H1 (cell line): ENCODE results near the gene TRAPPC3. TPM values are rescaled to one million over a fixed set of nuclear protein-coding genes. Genes with fewer than 3 reads are reported as not detected.

Experiments
- CTCF ChIA-PET: fragments of 300-600 bp; sonication (Branson Sonifier 250); formaldehyde crosslinking; loops from one replicate; lab custom pipeline; 2021; ENCODE audit not compliant: partially characterized antibody; lab: Charles Lee
- POLR2A ChIA-PET: fragments of 300-600 bp; sonication (Branson Sonifier 250); formaldehyde crosslinking; loops from one replicate; lab custom pipeline; 2021; ENCODE audit warnings: inconsistent platforms; ENCODE audit not compliant: partially characterized antibody; lab: Charles Lee
- DNase-seq, 2 experiments: peaks; one replicate each; pipeline versions ENCODE4 v3.0.0 to v3.0.0-alpha.2; 2010 to 2022; ENCODE audit warnings: low spot score in 2 of 2, low read depth in 1 of 2, mixed read lengths in 1 of 2
- FAIRE-seq: peaks from 2 replicates; lab custom pipeline; 2011; peaks lifted over from hg19 to GRCh38; lab: Jason Lieb, UNC
- H2AFZ ChIP-seq: 2 replicates; pipeline ENCODE4 v1.8.1; 2012; ENCODE audit warnings: low read length, inconsistent platforms
- H2AK5ac ChIP-seq: 2 replicates; pipeline ENCODE4 v1.6.1; 2013; ENCODE audit warnings: low read depth, low read length
- H2BK120ac ChIP-seq: replicated peaks from 2 replicates; pipeline ENCODE3; 2013; ENCODE audit warnings: low read depth, low read length, inconsistent platforms
- H2BK12ac ChIP-seq: 2 replicates; pipeline ENCODE4 v1.6.1; 2013; ENCODE audit warnings: low read depth, low read length
- H2BK15ac ChIP-seq: 2 replicates; pipeline ENCODE4 v1.6.1; 2013; ENCODE audit warnings: low read length
- H2BK20ac ChIP-seq: 2 replicates; pipeline ENCODE4 v1.6.1; 2013; ENCODE audit warnings: low read length
- H2BK5ac ChIP-seq: 2 replicates; pipeline ENCODE4 v1.6.1; 2013; ENCODE audit warnings: low read depth, low read length
- H3K14ac ChIP-seq: 2 replicates; pipeline ENCODE4 v1.6.1; 2013; ENCODE audit warnings: inconsistent platforms; ENCODE audit not compliant: insufficient read length
- H3K18ac ChIP-seq: 2 replicates; pipeline ENCODE4 v1.6.1; 2013; ENCODE audit warnings: low read length; ENCODE audit errors: extremely low read depth
- H3K23ac ChIP-seq: 2 replicates; pipeline ENCODE4 v1.6.1; 2013; ENCODE audit warnings: inconsistent platforms; ENCODE audit not compliant: insufficient read length
- H3K23me2 ChIP-seq: 2 replicates; pipeline ENCODE4 v1.6.1; 2013; ENCODE audit warnings: low read depth, low read length
- H3K27ac ChIP-seq: 2 replicates; pipeline ENCODE4 v1.6.1; 2011; ENCODE audit warnings: low read depth, low read length, inconsistent platforms
- H3K27me3 ChIP-seq, 4 experiments: replicated peaks in 1 of 4; 1 replicate in 1 of 4; 2 replicates in 3 of 4; pipeline versions ENCODE4 v1.6.1 to v1.8.1; 2011 to 2013; ENCODE audit warnings: low read length in 3 of 4, mild to moderate bottlenecking in 3 of 4, inconsistent platforms in 2 of 4, mixed read lengths in 2 of 4, moderate library complexity in 1 of 4; ENCODE audit not compliant: control insufficient read depth in 3 of 4, insufficient read depth in 3 of 4; ENCODE audit errors: extremely low read depth in 1 of 4
- H3K36me3 ChIP-seq, 4 experiments: 2 replicates each; pipeline versions ENCODE4 v1.6.1 to v1.8.1; 2011 to 2013; ENCODE audit warnings: mild to moderate bottlenecking in 4 of 4, low read length in 3 of 4, moderate library complexity in 2 of 4, control low read depth in 1 of 4, inconsistent platforms in 1 of 4; ENCODE audit not compliant: insufficient read depth in 4 of 4, control insufficient read depth in 2 of 4
- H3K4ac ChIP-seq: replicated peaks from 2 replicates; pipeline ENCODE3; 2013; ENCODE audit warnings: low read length, low read depth, mixed read lengths, inconsistent platforms; ENCODE audit not compliant: insufficient read length
- H3K4me1 ChIP-seq, 4 experiments: replicated peaks in 1 of 4; 1 replicate in 1 of 4; 2 replicates in 3 of 4; pipeline versions ENCODE4 v1.6.1 to v1.8.1; 2011 to 2013; ENCODE audit warnings: low read length in 3 of 4, inconsistent platforms in 2 of 4, mixed read lengths in 1 of 4; ENCODE audit not compliant: insufficient read depth in 4 of 4, control insufficient read depth in 3 of 4
- H3K4me2 ChIP-seq, 2 experiments: 2 replicates each; pipeline versions ENCODE4 v1.6.1 to v1.8.1; 2011 to 2013; ENCODE audit warnings: low read depth in 2 of 2, low read length in 2 of 2, control low read depth in 1 of 2, inconsistent platforms in 1 of 2, mild to moderate bottlenecking in 1 of 2; ENCODE audit not compliant: insufficient read depth in 1 of 2
- H3K4me3 ChIP-seq, 4 experiments: fragments of 200-600, 300-600 bp in 1 of 4; sonication (generic), shearing (Covaris generic), sonication (Bioruptor Twin) in 1 of 4; 2 replicates each; pipeline versions ENCODE4 v1.5.1 to v1.8.1; 2011 to 2016; ENCODE audit warnings: low read length in 4 of 4, low read depth in 3 of 4, control low read depth in 2 of 4, inconsistent platforms in 2 of 4, mild to moderate bottlenecking in 2 of 4, mixed read lengths in 1 of 4, moderate library complexity in 1 of 4; ENCODE audit not compliant: insufficient read depth in 2 of 4; ENCODE audit errors: extremely low read depth in 1 of 4
- H3K56ac ChIP-seq: replicated peaks from 2 replicates; pipeline ENCODE3; 2013; ENCODE audit warnings: low read depth, mild to moderate bottlenecking, mixed read lengths, low read length, inconsistent platforms; ENCODE audit not compliant: insufficient read length
- H3K79me1 ChIP-seq: 2 replicates; pipeline ENCODE4 v1.6.1; 2013; ENCODE audit warnings: low read depth, low read length, control low read depth
- H3K79me2 ChIP-seq, 2 experiments: 2 replicates each; pipeline versions ENCODE4 v1.6.1 to v1.8.1; 2012 to 2013; ENCODE audit warnings: low read length in 2 of 2, mild to moderate bottlenecking in 2 of 2, inconsistent platforms in 1 of 2; ENCODE audit not compliant: insufficient read depth in 2 of 2, control insufficient read depth in 1 of 2
- H3K9ac ChIP-seq, 4 experiments: replicated peaks in 1 of 4; 1 replicate in 1 of 4; 2 replicates in 3 of 4; pipeline versions ENCODE4 v1.6.1 to v1.8.1; 2011 to 2013; ENCODE audit warnings: low read depth in 3 of 4, low read length in 3 of 4, control low read depth in 2 of 4, mild to moderate bottlenecking in 2 of 4, moderate library complexity in 2 of 4, inconsistent platforms in 1 of 4; ENCODE audit errors: extremely low read depth in 1 of 4
- H3K9me3 ChIP-seq, 2 experiments: 2 replicates each; pipeline versions ENCODE4 v1.6.1 to v1.8.1; 2012 to 2013; ENCODE audit warnings: mild to moderate bottlenecking in 2 of 2, moderate library complexity in 2 of 2, control low read depth in 1 of 2, inconsistent platforms in 1 of 2, low read depth in 1 of 2, low read length in 1 of 2, mixed read lengths in 1 of 2; ENCODE audit not compliant: insufficient read depth in 2 of 2
- H4K20me1 ChIP-seq, 2 experiments: replicated peaks in 1 of 2; 2 replicates each; pipeline versions ENCODE3 to v1.8.1; 2011 to 2013; ENCODE audit warnings: inconsistent platforms in 2 of 2, low read length in 2 of 2, mild to moderate bottlenecking in 1 of 2; ENCODE audit not compliant: insufficient read depth in 2 of 2, control insufficient read depth in 1 of 2
- H4K5ac ChIP-seq: 2 replicates; pipeline ENCODE4 v1.6.1; 2013; ENCODE audit warnings: low read length, low read depth, mixed read lengths, inconsistent platforms; ENCODE audit not compliant: insufficient read length
- H4K8ac ChIP-seq: 2 replicates; pipeline ENCODE4 v1.8.0; 2013; ENCODE audit warnings: mild to moderate bottlenecking, moderate library complexity, low read length, inconsistent platforms; ENCODE audit not compliant: insufficient read depth; ENCODE audit errors: extremely low read depth
- H4K91ac ChIP-seq: replicated peaks from 2 replicates; pipeline ENCODE3; 2013; ENCODE audit warnings: low read length, mixed read lengths, inconsistent platforms; ENCODE audit not compliant: insufficient read length
- TAF1 ChIP-seq: IDR thresholded peaks from 2 replicates; pipeline ENCODE4 v1.6.1; 2011; ENCODE audit warnings: mild to moderate bottlenecking, low read depth, low read length
- WGBS, 2 experiments: shearing (Covaris generic) in 1 of 2; methylation state at CpG; one replicate each; pipeline versions ENCODE4 v1.1.6 to v1.1.7; 2013 to 2015; ENCODE audit warnings: low lambda C conversion rate in 2 of 2, mixed read lengths in 2 of 2, inconsistent platforms in 1 of 2, low coverage in 1 of 2, missing lambda C conversion rate in 1 of 2; ENCODE audit not compliant: insufficient replicate concordance in 2 of 2, insufficient coverage in 1 of 2, insufficient read length in 1 of 2; ENCODE audit errors: extremely low coverage in 1 of 2, missing lambda C conversion rate in 1 of 2; 5-methylcytosine and 5-hydroxymethylcytosine counted together
- polyA plus RNA-seq, 7 experiments: library from polyadenylated mRNA; depleted of rRNA in 3 of 7; stranded (reverse) in 5 of 7; unstranded in 2 of 7; fragments of >200 nt in 5 of 7; fragments of 200-250 nt in 2 of 7; gene quantifications; 1 replicate in 5 of 7; 2 replicates in 1 of 7; 4 replicates in 1 of 7; pipeline versions ENCODE4 v1.2.1 to v1.2.3, GENCODE V29; 2011 to 2013; ENCODE audit warnings: missing spikeins in 2 of 7, mixed read lengths in 2 of 7
- total RNA-seq: library from RNA; stranded (reverse); fragmentation: NEBNext Ultra II Directional; extraction: Animal tissue kit (Norgen Biotek cat#: 25700); gene quantifications from 2 replicates; pipeline ENCODE4 v1.2.1, GENCODE V29; 2021
- TF ChIP-seq, protein P1 (sequence below), 3 experiments: IDR thresholded peaks; 1 replicate in 2 of 3; 2 replicates in 1 of 3; pipeline versions ENCODE4 v1.5.1 to v1.6.1; 2011; ENCODE audit warnings: low read length in 3 of 3, mild to moderate bottlenecking in 3 of 3, inconsistent platforms in 2 of 3, low read depth in 1 of 3, moderate library complexity in 1 of 3; ENCODE audit not compliant: insufficient read depth in 1 of 3; ENCODE audit errors: control extremely low read depth in 1 of 3

The TRAPPC3 gene
- total and polyA plus RNA-seq, 2 of the 8 experiments (the other 6 are each of a cell fraction or from before 2014, with no cell fraction given), result 47.8 to 51.0 TPM

DNA sequence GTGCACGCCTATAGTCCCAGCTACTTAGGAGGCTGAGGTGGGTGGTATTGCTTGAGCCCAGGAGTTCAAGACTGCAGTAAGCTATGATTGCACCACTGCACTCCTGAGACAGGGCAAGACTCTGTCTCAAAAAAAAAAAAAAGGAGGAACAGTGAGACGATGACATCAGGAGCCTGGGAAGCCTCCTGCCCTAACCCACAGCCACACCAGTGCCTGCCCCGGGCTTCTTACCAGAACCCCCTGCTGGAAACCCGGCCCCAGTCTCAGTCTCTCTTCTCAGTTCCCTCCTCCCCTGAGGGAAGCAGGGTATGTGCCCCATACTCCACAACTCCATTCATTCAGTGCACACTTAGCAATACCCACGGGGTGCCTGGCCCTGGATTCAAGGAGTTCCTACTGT, 33.4 kb downstream of the TRAPPC3 start:
- Histone ChIP-seq H4K8ac (no peak overlapping the region; the same call in 1 of the 2 replicates), H3K79me1 (no peaks in the 10 kb centered on the region), H3K4me3 (no peak overlapping the region), H3K4ac (no peak overlapping the region), H4K91ac (no peak overlapping the region), H2BK20ac (no peak overlapping the region), H3K18ac (no peak overlapping the region), H3K27ac (no peak overlapping the region), H2BK12ac (no peak overlapping the region), H2AFZ (no peak overlapping the region), H3K23me2 (no peaks in the 10 kb centered on the region), H3K27me3 (no peaks in the 10 kb centered on the region; a peak in 1 of 7 replicates), H2BK15ac (no peak overlapping the region), H2BK120ac (no peak overlapping the region), H3K79me2 (no peaks in the 10 kb centered on the region), H4K5ac (no peak overlapping the region), H3K4me1 (peaks cover 0 to 10% (median 5%) of the 10 kb centered on the region in 4 experiments; a peak in 5 of 7 replicates), H3K36me3 (no peaks in the 10 kb centered on the region), H3K9ac (no peak overlapping the region), H2AK5ac (no peak overlapping the region), H3K14ac (no peak overlapping the region), H3K23ac (no peak overlapping the region), H4K20me1 (no peaks in the 10 kb centered on the region), H3K56ac (no peak overlapping the region), H2BK5ac (no peak overlapping the region), H3K9me3 (no peaks in the 10 kb centered on the region), H3K4me2 (no peak overlapping the region)
- POLR2A ChIA-PET, result interaction anchor here (1.0 to 2.2 kb wide), 4 partner anchors 9 to 34 kb away, joined by 3 to 7 read pairs (median 4); partner anchors contain the start of gene TRAPPC3
- DNase-seq, result no peak
- CTCF ChIA-PET, result interaction anchor here (0.8 to 32.6 kb wide), 8 partner anchors 9 to 170 kb away, joined by 3 to 738 read pairs (median 4); partner anchors contain the start of gene TRAPPC3
- WGBS, 2 experiments, result 90% methylated on average over 3 of the region's 5 CpGs; no CpG with 5 or more reads in 1 of the 2 experiments
- FAIRE-seq, result no peak
- TF ChIP-seq, protein P1, sequence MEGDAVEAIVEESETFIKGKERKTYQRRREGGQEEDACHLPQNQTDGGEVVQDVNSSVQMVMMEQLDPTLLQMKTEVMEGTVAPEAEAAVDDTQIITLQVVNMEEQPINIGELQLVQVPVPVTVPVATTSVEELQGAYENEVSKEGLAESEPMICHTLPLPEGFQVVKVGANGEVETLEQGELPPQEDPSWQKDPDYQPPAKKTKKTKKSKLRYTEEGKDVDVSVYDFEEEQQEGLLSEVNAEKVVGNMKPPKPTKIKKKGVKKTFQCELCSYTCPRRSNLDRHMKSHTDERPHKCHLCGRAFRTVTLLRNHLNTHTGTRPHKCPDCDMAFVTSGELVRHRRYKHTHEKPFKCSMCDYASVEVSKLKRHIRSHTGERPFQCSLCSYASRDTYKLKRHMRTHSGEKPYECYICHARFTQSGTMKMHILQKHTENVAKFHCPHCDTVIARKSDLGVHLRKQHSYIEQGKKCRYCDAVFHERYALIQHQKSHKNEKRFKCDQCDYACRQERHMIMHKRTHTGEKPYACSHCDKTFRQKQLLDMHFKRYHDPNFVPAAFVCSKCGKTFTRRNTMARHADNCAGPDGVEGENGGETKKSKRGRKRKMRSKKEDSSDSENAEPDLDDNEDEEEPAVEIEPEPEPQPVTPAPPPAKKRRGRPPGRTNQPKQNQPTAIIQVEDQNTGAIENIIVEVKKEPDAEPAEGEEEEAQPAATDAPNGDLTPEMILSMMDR (IDR thresholded peaks at IDR 0.05; ENCODE audit: control extremely low read depth in 1 of 3, insufficient read depth in 1 of 3, low read depth in 1 of 3, low read length in 3 of 3), result no peak
- TF ChIP-seq TAF1, result no peak
